IPS DF 19.7 (cell line): ENCODE data around the gene CFAP141.
"Not testable (repeated sequence)": the region's sequence is repeated elsewhere in the genome, so short reads cannot be mapped to it uniquely, and the experiment has no call there.

Experiments
- DNase-seq: peaks from one replicate; pipeline ENCODE4 v3.0.0-alpha.2; 2013; ENCODE audit warnings: low read depth, low spot score

The CFAP141 gene

DNA sequence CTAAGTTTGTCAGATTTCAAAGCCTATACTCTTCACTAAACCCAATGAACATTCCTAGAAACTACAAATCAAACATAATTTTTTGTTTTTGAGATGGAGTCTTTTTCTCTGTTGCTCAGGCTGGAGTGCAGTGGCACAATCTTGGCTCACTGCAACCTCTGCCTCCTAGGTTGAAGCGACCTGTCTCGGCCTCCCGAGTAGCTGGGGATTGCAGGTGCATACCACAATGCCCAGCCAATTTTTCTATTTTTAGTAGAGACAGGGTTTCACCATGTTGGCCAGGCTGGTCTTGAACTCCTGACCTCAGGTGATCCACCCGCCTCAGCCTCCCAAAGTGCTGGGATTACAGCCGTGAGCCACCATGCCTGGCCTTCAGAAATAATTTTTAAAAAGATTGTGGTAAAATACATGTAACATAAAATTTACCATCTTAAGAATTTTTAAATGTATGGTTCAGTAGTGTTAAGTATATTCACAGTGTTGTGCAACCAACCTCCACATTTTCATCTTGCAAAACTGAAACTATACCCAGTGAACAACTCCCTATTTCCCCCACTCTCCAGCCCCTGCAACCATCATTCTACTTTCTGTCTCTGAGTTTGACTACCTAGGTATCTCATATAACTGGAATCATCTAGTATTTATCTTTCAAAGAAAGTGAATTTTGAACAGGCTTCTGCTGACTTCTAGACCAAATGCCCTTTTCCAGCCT lies 2.7 kb upstream of the CFAP141 start:
- DNase-seq: no peak

DNA sequence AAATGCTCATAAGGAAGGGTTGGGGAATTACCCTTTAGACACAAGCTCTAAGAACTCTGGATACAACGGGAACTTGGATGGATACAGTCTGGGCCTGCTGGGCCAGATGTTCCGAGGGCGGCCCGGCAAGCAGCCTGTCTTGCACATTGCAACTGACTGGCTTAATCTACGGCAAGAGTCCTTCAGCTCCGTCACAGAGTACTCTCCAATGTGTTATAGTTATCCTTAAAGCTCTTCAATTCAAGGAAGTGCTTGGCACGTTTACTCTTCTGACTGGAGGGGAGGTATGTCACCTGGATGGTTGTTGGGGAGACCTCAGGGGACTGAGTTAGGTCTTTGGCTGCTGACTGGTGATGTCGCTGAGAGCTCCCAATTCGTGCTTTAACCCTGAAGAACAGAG lies 1.1 kb upstream of the CFAP141 start:
- DNase-seq: no peak

DNA sequence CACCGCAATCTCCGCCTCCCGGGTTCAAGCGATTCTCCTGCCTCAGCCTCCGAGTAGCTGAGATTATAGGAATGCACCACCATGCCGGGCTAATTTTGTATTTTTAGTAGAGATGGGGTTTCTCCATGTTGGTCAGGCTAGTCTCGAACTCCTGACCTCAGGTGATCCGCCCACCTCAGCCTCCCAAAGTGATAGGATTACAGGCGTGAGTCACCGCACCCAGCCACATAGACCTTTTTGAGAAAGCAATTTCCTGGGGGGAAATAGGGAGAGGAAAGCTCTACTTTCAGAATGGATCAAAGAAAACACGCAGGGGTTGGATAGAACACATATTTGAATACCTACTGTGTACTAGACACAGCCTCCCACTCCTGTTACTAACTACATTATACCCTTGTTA lies 355 bp downstream of the CFAP141 start:
- not testable (repeated sequence) for DNase-seq

DNA sequence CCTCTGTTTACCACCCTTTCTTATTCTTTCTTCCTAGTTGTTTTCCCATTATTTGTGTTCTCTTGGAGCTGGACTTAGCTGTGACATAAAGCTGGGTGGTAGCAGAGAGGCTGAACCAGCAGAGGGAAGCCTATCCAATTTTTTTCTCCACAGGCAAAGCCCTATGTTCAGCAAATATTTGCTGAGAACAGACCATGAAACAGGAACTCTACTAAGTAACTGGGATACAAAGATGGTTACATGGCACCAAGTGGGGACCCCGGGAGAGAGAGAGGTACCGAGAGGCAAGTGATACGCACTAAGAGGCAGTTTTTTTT lies 6.6 kb downstream of the CFAP141 start:
- no peak for DNase-seq

DNA sequence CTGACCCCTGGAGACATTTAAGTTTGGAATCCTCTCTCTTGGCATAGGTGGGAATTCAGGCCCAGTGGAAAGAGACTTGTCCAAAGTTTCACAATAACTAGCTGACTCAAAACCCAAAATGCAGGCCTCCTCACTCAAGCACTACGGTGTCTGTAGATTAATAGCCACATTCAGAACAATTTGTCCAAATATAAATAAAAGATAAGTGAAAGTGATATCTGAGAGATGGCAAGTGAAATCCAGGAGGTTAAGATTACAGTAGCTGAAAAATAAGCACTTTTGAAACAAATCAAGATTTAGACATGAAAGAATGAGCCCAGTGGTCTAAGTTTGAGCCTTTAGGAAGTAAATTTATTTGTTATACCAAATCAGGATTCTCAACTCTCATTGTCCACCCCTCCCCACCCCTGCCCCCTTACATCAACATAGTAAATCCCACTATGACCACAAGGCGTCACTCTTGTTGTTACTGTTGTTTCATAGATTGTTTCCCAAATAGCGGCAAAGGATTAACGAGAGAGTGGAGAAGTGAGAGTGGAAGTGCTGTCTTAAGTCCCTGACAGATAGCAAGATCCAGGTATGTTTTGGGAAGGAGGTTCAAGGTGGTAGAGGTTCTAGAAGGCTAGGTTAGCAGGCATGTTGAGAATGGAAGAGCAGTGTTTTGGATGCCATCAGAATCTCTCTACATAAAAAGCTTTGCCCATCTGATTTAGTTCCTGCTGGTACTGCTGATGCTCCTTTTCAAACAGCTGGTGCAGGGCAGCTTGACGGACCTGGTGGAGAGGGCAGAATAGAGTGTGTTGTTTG lies 7.2 kb downstream of the CFAP141 start:
- no peak for DNase-seq

DNA sequence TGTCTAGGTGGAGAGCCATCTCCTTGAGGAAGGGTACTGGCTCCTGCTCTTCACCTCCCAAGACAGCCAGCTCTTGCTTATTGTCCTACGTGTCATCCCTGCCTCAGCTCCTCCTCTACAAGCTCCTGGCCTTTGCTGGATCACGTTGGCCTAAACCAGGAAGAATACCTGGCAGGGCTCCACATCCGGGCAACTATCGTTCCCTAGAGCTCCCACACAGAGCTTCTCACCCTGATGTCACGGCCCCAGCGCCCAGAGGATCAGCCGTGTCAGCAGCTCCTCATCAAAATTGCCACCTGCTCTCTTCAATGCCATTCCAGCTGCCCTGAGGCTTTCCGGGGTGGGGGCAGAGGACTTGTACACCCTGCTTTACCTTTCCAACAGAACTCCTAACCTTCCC lies 12.3 kb downstream of the CFAP141 start:
- DNase-seq: no peak

DNA sequence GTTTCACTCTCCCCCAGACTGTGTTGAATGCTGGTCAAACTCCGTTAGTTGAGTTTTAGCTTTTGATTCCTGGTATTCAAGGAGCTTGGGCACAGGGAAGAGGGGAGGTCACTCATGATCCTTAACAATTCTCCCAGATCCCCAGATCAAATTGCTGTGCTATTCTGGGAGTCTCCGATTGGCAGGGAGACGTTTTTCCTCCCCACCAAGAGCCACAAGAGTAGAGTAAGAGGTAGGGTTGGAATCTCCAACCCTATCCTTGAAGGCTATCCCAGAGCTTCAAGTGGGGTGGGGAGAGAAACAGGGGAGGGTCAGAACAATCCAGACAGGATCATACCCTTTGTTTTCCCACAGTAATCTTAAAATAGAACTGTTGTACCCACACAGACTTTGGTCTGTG lies 13.7 kb downstream of the CFAP141 start:
- DNase-seq: no peak

DNA sequence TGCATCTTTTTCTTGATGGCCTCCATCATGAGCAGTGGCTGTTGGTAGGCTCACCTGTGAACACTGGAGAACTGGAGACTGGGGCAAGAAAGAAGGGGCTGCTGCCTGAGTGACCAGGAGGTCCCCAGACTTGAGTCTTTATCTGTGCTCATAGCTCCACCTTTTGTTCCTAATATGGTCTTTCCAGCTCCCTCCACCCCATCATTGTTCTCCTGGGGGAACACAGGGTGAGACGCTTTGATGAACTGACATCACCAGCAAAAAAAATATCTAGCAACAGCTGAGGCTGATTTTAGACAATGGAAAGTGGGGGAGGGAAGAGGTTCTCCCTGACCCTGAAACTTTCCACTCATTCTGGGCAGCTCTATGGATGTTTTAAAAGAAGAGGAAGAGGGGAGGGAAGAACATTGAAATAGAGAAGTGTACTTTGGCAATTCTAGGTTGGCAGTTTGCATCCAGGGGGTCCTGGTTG lies 14.1 kb downstream of the CFAP141 start, which contains the start of gene TPM3:
Gene TPM3 (minus strand): TSS at position 111 of the 472 bp plus-strand sequence. CDS start 82 bp downstream, at position 29.
- DNase-seq: no peak

DNA sequence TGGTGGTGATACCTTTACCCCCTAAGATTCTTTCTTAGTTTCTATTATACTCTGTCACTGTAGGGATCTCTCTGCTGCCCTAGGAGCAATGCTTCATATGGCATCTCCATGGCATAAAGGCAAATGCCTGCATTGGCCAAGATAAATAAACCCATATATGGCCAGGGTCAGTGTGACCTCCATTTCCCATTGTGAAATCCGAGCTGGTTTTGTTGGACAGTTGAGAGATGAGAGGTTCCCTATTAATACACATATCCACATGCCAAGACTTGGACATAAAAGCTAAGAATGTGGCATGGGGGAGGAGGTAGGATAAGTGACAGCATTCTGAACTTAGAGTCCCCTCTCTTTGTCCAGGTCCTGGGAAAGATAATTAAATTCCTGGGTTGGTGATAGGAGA lies 15.6 kb downstream of the CFAP141 start:
- DNase-seq: no peak

DNA sequence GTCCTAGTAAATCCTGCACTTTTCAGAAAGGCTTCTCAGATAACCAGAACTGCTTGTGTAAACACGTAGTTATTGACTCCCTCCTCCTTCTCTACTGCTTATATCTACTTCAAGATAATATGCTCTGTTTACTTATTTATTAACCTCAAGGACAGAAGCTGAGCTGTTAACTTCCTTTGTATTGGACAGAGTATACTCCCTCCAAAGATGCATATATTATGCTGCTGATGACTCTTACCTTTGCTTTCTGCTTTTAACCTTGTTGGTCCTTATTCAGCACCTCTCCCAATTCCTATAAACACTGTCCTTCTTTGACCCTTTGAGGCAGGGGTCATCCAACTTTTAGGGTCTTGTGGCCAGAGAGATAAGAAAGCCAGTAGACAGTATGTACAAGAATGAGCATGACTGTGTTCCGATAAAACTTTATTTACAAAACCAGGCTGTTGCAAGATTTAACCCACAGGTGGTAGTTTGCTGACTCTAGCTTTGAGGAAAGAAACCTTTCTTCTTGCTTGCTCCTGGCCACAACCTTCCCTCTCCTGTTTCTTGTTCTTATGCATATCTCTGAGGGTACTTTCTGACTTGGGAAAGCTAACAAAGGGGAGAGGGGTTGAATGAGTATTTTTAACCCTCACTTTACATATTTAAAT lies 19.2 kb downstream of the CFAP141 start:
- no peak for DNase-seq

DNA sequence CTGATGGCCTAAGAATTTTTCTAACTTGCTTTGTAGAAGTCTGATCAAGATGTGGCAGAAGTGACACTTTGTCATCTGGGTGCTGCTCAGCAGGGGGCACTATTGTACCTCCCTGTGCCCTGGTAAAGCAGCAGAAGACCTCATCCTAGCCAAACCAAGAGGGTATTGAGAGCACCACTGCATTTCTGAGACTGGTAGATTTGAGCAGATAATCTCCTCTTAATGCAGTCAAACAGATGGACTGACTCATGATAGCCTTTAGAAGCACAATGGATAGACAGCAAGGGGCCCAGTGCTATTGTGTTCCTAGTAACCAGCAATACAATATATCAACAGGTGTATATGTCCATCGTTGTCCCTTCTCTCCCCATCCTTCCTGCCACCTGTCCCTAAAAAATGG lies 20.0 kb downstream of the CFAP141 start:
- no peak for DNase-seq

DNA sequence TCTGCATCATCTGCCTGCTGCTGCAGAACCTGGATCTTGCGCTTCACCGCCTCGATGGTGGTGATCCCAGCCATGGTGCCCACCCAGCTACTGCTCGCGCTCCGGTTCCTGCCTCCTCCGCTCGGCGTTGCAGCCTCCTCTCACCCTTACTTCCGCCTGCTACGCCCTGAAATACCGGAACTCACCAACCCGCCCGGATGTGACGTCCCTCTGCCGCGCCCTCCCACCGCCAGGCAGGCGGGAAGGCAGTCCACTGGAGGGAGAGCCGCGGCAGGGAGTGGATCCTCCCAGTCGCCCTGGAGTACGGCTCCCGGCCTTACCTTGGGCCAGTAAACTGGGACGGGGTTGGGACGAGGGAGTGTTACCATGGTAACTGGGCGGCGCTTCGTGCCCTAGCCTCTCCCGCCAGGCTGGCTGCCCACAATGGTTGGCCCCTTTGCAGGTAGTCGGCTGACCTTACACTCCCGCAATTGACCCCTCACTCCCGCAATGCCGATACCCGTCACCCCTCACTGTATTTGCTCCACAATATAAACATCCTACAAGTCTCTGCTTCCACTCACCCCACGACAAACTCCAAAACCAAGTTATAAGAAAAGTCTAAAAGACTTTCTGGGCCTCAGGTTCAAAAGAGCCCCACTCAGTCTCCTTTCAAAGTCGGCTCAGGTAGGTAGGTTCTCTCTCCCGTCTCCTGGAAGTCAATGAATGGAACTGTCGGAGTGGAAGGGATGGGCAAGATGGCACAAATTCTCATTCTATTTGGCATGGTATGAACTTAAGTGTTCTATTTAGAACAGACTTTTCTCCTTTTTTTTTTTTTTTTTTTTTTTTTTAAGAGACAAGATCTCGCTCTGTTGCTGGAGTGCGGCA lies 22.9 kb downstream of the CFAP141 start:
- peak; percentile 94 for DNase-seq

DNA sequence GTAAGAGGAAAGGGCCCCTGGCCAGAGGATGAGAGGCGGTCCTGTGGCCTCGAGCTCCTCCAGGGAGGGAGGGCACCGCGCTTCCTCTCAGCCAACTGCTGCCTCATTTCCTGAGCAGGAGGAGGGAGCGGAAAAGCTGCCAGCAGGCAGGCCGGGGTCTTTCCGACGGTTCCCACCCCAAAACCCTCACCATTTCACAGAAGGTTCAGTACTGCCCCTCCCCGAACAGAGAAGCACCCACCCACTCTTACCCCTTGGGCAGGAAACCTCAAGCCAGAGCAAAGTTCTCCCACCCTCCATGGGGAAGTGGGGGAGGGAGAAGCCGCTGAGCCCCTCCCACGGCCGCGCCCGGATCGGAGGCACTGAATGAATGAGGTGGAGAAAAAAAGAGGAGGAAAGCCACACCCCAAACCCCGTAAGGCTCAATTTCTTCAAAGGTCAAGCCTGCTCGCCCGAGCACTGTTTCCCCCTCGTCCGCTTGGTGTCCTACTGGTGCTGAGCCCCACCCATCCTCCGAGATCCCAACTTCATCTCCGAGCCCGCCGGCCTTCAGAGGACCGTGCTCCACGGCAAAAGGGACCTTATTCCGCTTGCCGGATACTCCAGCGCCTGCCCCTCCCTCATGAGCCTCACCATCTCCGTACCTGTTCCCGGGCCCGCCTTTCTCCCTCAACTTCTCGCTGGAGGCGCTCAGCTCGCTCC lies 23.6 kb downstream of the CFAP141 start:
- no peak for DNase-seq

DNA sequence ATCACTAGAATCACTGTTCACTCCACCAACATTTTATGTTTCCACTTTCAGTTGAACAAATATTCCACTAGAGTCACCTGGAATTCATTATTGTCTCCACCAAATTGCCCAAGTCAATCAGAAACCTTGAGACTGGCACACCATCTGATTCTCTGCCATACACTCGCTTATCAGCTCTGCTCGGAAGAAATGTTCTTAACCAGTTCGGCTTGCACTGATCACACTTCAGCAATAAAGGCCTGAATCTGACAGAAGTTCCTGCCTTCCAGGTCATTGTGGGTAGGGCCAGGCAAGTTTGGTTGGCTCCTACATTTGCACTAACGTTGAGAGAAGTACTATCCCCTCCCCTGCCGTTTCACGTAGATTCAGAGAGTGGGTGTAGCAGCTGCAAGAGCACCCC lies 24.2 kb downstream of the CFAP141 start:
- DNase-seq: no peak

DNA sequence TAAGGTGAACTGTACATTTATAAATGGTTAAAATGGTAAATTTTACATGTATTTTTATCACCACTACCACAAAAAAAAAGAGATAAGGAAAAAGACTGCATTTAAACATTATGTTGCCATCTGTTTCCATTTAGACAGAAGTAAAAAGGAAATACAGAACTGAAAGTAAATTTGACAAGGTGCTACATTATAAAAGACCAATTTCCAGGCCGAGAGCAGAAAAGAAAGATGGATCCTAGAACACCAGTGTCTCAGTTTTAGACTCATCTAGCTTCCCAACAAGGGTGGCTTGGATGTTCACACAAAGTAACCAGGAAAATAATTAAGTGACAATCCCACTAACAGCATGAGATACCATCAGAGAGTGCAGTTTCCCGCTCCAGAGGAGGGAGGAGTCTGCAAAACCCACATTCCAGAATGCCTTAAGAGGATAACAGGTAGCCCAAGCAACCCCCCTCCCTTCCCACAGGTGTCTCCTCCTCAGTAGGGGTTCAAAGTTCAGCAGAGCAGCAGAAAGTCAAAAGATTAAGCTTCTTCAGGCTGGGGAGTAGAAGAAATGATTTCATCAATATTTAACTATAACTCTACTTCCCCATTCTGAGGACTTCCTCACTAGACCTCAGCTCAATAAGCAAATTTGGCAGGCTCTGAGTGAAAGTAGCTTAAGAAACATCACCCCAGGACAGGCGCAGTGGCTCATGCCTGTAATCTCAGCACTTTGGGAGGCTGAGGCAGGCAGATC lies 26.0 kb downstream of the CFAP141 start:
- DNase-seq: no peak

DNA sequence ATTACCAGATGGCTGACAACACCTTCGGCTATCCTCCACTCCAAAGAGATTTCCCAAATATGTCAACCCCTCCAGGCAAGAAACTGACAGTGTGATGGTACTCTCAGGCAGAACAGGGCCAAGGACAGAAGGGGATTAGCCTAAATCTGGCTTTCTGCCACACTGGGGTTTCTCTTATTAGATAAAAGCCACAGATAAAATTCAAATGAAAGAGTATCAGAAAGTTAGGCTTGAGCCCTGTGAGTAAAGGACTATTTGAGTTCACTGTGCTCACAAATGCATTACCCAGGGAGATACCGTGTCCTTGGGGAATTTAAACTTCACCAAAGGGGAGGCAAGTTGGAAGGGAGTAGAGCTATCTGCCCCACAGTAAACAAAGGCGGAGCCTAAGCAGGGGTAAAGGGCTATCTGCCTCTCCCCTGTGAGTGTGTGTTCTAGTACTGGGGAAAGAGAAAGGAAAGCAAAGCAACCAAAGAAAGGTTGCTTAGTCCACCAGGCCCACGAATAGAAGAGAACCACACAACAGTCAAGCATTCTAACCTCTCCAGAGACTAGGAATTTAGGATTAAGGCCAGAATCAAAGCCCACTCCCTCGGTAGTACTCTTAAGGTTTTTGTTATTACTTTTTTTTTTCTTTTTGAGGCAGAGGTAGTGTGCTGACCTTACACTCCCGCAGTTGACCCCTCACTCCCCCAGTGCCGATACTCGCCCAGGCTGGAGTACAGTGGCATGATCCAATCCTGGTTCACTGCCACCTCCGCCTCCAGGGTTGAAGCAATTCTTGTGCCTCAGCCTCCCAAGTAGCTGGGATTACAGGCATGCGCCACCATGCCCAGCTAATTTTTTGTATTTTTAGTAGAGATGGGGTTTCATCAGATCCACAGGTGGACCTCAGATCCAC lies 27.0 kb downstream of the CFAP141 start:
- no peak for DNase-seq

DNA sequence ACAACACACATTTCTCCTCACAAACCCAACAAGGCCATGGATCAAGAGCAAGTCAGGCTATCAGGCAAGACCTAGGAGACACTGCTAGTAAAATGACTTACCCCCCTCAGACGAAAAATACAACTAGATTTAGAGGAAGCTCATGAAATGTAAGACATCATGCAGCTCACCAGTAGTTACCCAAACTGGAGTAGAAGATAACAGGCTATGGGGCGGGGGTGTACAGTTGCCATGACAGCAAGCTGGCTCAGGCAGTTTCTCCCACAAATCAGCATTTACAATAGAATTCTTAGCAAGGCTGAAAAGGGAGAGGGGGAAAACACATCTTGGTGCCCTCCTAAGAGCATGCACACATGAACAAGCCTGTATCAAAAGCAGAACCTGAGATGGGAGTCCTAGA lies 28.1 kb downstream of the CFAP141 start:
- DNase-seq: no peak

DNA sequence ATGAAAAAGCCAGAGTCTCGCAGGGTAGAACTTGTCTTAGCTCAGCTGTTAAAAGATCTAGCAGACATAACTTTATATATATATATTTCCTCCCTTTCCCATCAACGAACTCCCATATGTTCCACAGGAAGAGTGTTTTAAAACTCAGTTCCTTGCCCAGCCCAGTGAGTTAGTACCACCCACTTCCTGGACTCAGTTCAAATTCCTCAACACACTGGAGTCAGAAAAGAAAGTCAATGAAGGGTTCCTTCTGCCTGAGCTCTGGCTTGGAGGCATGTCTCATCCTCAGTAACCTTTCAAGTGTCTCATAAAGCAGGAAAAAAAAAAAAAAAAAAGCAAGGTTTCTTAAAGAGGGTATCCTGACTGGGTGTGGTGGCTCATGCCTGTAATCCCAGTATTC lies 29.8 kb downstream of the CFAP141 start:
- DNase-seq: no peak

DNA sequence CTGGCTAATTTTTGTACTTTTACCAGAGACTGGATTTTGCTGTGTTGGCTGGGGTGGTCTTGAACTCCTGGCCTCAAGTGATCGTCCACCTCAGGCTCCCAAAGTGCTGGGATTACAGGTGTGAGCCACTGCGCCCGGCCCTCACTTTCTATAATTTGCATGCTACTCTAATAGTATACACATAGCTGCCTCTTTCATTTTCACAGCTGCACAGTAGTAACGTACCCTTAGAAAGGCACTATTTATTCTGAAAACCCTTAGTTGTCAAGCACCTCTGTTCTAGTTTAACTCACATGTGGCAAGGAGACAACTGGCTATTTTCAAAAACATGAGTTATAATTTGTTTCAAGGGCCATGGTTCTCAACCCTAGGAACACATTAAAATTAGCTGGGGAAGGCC lies 31.5 kb downstream of the CFAP141 start:
- no peak for DNase-seq
